HG02678 (cell line): Measurements from ENCODE around the gene PRSS27.
"Not testable (repeated sequence)": the region's sequence is repeated elsewhere in the genome, so short reads cannot be mapped to it uniquely, and the experiment has no call there.

ENCODE experiments used
- ATAC-seq: cut with Tn5 transposase; IDR thresholded peaks from one replicate; pipeline ENCODE4 v1.9.1; 2021; ENCODE audit warnings: mild to moderate bottlenecking, moderate library complexity; ENCODE audit not compliant: unreplicated experiment

The PRSS27 gene

GRCh38 chr16:2678206-2678965 lies 41.6 kb downstream of the PRSS27 start:
- not testable (repeated sequence) for ATAC-seq

DNA sequence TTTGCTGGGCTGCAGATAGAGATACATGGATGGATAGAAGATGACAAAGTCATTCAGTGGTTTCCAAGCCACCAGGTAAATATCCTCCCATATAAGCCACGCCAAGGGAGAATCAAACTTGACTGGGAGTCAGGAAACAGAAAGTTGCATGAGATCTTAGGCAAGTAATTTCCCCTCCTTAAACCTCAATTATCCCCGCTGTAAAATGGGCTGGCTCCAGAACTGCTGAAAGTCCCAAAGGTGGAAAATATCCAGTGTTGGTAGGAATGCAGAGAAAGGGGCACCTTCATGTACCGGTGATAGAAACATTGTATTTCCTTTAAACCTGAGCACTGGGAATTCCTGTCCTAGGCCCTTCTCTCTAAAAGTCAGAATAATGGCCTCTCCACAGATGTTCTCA lies 43.1 kb downstream of the PRSS27 start:
- not testable (repeated sequence) for ATAC-seq

DNA sequence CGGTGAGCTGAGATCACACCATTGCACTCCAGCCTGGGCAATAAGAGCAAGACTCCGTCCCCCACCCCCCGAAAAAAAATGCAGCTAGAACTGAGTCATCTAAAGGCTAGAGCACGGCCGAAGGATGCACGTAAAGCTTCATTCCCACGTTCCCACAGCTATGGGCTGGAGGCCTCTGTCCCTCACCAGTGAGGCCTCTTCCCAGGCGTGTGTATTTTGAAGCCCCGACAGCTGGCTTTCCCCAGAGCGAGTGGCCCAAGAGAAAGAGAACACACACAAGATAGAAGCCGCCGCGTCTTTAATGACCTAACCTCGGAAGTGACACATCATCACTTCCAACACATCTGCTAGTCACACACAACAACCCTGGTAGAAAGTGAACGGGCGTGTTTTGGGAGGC lies 44.3 kb downstream of the PRSS27 start:
- ATAC-seq, result no peak

DNA sequence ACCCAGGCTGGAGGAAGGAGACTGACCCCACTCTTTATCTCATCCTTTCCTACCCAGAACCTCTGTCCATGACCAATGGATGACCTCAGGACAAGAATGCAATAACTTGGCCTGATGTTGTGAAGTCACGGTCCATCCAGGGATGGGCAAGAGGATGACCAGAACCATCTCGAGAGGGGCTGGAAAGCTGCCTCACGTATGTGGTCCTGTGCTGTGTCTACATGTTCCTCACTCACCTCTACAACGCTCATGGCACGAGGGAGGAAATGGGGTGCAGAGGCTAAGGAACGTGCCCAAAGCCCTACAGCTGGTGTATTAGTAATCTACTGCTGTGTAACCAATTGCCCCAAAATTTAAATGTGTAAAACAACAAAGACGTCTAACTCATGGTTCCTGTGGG lies 45.0 kb downstream of the PRSS27 start:
- ATAC-seq, result no peak

GRCh38 chr16:2673066-2673999 lies 46.7 kb downstream of the PRSS27 start:
- ATAC-seq, result peak; percentile 95

- ATAC-seq, result no peak
Measured at GRCh38 chr16:2671741-2672140, 48.3 kb downstream of the PRSS27 start.

- not testable (repeated sequence) for ATAC-seq
Measured at GRCh38 chr16:2671193-2671592, 48.8 kb downstream of the PRSS27 start.

DNA sequence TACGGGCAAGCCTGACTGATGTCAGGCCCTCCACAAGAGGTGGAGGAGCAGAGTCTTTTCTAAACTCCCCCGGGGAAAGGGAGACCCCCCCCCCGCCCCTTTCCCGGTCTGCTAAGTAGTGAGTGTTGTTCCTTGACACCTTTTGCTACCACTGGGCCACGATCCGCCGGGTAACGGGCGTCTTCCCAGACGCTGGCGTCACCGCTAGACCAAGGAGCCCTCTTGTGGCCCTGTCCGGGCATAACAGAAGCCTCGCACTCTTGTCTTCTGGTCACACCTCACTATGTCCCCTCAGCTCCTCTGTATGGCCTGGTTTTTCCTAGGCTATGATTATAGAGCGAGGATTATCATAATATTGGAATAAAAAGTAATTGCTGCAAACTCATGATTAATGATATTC lies 50.0 kb downstream of the PRSS27 start:
- not testable (repeated sequence) for ATAC-seq

DNA sequence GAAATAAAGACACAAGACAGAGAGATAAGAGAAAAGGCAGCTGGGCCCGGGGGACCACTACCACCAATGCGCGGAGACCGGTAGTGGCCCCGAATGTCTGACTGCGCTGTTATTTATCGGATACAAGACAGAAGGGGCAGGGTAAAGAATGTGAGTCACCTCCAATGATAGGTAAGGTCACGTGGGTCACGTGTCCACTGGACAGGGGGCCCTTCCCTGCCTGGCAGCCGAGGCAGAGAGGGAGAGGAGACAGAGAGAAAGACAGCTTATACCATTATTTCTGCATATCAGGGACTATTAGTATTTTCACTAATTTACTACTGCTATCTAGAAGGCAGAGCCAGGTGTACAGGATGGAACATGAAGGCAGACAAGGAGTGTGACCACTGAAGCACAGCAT lies 50.4 kb downstream of the PRSS27 start:
- not testable (repeated sequence) for ATAC-seq

- ATAC-seq, result not testable (repeated sequence)
Measured at GRCh38 chr16:2666671-2667070, 53.4 kb downstream of the PRSS27 start.

DNA sequence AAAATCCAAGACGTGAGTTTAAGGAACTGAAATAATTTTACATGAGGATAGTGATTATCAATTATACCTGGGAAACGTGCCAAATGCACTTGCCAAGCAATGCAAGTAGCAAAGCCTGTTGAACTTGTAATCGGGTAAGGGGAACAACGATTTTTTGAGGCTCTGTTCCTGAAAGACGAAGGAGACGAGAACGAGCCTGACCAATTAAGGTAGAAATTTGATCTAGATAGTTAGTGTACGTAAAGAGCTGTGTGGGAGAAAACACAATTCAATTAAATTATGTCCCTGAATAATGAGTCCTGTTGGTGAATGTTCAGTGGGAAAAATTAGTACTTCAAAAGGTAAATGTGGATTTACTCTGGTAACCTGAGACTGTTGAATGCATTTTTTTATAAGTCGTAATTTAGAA lies 55.4 kb downstream of the PRSS27 start:
- no peak for ATAC-seq

GRCh38 chr16:2663553-2664546 lies 56.2 kb downstream of the PRSS27 start:
- ATAC-seq, result no peak
